CD4-positive, alpha-beta memory T cell (primary cell): ENCODE measurements around the gene CNTD1. TPM values are rescaled to one million over a fixed set of nuclear protein-coding genes. Genes with fewer than 3 reads are reported as not detected.

Experiments used
- CTCF ChIA-PET: fragments of 350-600 bp; sonication (Branson Sonifier 250); formaldehyde crosslinking; loops from one replicate; lab custom pipeline; 2021; ENCODE audit warnings: inconsistent platforms; ENCODE audit not compliant: partially characterized antibody; lab: Charles Lee
- POLR2A ChIA-PET: fragments of 350-600 bp; sonication (Branson Sonifier 250); formaldehyde crosslinking; loops from one replicate; lab custom pipeline; 2021; ENCODE audit not compliant: partially characterized antibody; lab: Charles Lee
- DNase-seq, 5 donors: peaks; one replicate each; pipeline versions ENCODE4 v3.0.0 to v3.0.0-alpha.2; 2020 to 2022; ENCODE audit warnings: mixed read lengths in 1 of 5
- H3K27ac ChIP-seq: one replicate; pipeline ENCODE4 v1.7.0; 2013; ENCODE audit warnings: low read depth, low read length
- H3K27me3 ChIP-seq: 2 replicates; pipeline ENCODE4 v1.7.0; 2013; ENCODE audit warnings: mild to moderate bottlenecking, low read length, moderate library complexity; ENCODE audit not compliant: insufficient read depth
- H3K36me3 ChIP-seq: 2 replicates; pipeline ENCODE4 v1.7.0; 2013; ENCODE audit warnings: mild to moderate bottlenecking, low read length, moderate library complexity; ENCODE audit not compliant: insufficient read depth
- H3K4me1 ChIP-seq: 2 replicates; pipeline ENCODE4 v1.7.0; 2013; ENCODE audit warnings: mild to moderate bottlenecking, low read length, moderate library complexity; ENCODE audit not compliant: insufficient read depth
- H3K4me3 ChIP-seq, 2 donors: one replicate each; pipeline ENCODE4 v1.7.0; 2013; ENCODE audit warnings: low read length in 2 of 2, mild to moderate bottlenecking in 1 of 2
- H3K9me3 ChIP-seq, 2 donors: one replicate each; pipeline ENCODE4 v1.7.0; 2013; ENCODE audit warnings: low read length in 2 of 2, control low read depth in 1 of 2; ENCODE audit not compliant: control insufficient read depth in 1 of 2
- H3K27ac Mint-ChIP-seq, 7 donors: one replicate each; pipeline ENCODE4 v1.8.0; 2020 to 2021; ENCODE audit warnings: mixed read lengths in 7 of 7, mild to moderate bottlenecking in 6 of 7, inconsistent platforms in 3 of 7, moderate library complexity in 3 of 7
- H3K27me3 Mint-ChIP-seq, 2 donors: one replicate each; pipeline ENCODE4 v1.8.0; 2020 to 2021; ENCODE audit warnings: mixed read lengths in 2 of 2
- H3K36me3 Mint-ChIP-seq, 2 donors: one replicate each; pipeline ENCODE4 v1.8.0; 2020 to 2021; ENCODE audit warnings: mixed read lengths in 2 of 2, inconsistent platforms in 1 of 2, mild to moderate bottlenecking in 1 of 2
- H3K4me1 Mint-ChIP-seq, 4 donors: one replicate each; pipeline ENCODE4 v1.8.0; 2020 to 2021; ENCODE audit warnings: mixed read lengths in 4 of 4, mild to moderate bottlenecking in 1 of 4
- H3K4me3 Mint-ChIP-seq, 8 donors: one replicate each; pipeline ENCODE4 v1.8.0; 2020 to 2021; ENCODE audit warnings: mixed read lengths in 8 of 8, mild to moderate bottlenecking in 7 of 8, moderate library complexity in 6 of 8, inconsistent platforms in 3 of 8
- H3K9me3 Mint-ChIP-seq, 8 donors: one replicate each; pipeline ENCODE4 v1.8.0; 2020 to 2021; ENCODE audit warnings: mixed read lengths in 8 of 8, mild to moderate bottlenecking in 5 of 8, inconsistent platforms in 3 of 8, moderate library complexity in 1 of 8
- intact Hi-C: fragments of 100-400 bp; cut with micrococcal nuclease; formaldehyde crosslinking; loops from one replicate; pipeline ENCODE4 v1.15.1; 2023
- polyA plus RNA-seq, 2 donors: library from polyadenylated mRNA; unstranded; fragments of 300-500 nt; fragmentation: Illumina TruSeq; gene quantifications; one replicate each; pipeline ENCODE4 v1.2.3, GENCODE V29; 2021
- total RNA-seq, 2 experiments: library from RNA; stranded (reverse); gene quantifications; one replicate each; pipeline ENCODE4 v1.2.3, GENCODE V29; 2021

CNTD1 gene
- total and polyA plus RNA-seq, 4 experiments from 2014 or later: 0.22 to 0.43 TPM; not detected in 2

DNA sequence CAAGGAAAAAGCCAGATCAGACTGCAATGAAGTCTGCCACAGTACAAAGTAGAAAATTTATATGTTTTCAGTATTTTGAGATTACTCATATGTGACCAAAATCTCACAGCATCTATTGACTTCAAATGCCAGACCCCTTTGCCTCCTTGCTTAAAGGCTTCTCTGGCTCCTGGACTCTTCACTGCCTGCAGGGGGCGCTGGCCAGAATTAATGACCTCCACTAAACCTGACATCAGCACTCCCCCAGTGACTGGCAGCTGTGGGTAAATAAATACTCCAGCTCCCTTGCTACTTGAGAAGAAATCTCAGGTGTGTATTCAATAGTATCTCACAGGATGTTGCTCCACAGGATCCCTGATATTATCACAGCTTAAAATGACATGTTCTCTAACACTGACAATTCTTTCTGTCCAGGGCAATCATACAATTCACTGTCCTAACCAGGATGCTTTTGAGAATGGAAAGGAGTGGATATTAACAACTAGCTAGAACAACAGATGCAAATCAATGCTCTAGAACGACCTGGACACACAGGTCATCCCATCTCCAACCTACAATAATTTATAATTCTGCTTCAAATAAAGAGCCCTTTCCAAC lies 21.4 kb downstream of the CNTD1 start:
- Histone ChIP-seq H3K4me3 (no peak overlapping the region), H3K9me3 (no peaks in the 10 kb centered on the region), H3K36me3 (peaks cover 53% of the 10 kb centered on the region), H3K27ac (no peak overlapping the region), H3K4me1 (peaks cover 15% of the 10 kb centered on the region), H3K27me3 (no peaks in the 10 kb centered on the region)
- Mint-ChIP-seq H3K4me3 (peak overlapping the region in 1 of 8 donors; percentile 26), H3K27me3 (no peaks in the 10 kb centered on the region), H3K36me3 (peaks cover 41 to 62% of the 10 kb centered on the region in 2 donors), H3K4me1 (peaks cover 16 to 41% (median 25%) of the 10 kb centered on the region in 4 donors), H3K9me3 (no peaks in the 10 kb centered on the region), H3K27ac (peak overlapping the region; percentile 18 to 65 (median 36))
- intact Hi-C loops: loop anchor here (5.0 kb wide), 1 partner anchor 542 kb away; no protein-coding TSS in a partner anchor
- ChIA-PET CTCF (interaction anchor here (0.8 to 1.6 kb wide), 8 partner anchors 10 to 216 kb away, joined by 3 to 7 read pairs (median 4); partner anchors contain the start of genes CNTD1 and COA3), POLR2A (interaction anchor here (0.9 kb wide), 1 partner anchor 21 kb away, joined by 3 read pairs; no protein-coding TSS in a partner anchor)
- peak; percentile 46 to 66 (median 49) for DNase-seq

DNA sequence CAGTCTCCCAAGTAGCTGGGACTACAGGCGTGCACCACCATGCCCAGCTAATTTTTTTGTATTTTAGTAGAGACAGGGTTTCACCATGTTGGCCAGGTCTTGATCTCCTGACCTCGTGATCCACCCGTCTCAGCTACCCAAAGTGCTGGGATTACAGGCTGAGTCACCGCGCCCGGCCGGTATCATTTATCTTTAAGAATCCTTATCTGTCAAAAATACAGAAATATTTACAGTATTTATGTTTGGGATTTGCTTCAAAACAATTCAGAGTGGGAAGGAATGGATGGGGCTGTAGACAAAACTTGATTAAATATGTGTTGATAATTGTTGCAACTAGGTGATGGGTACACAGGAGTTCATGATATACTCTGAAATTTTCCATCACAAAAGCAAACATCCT lies 22.5 kb downstream of the CNTD1 start:
- Histone ChIP-seq H3K4me3 (no peak overlapping the region), H3K9me3 (no peaks in the 10 kb centered on the region), H3K27me3 (no peaks in the 10 kb centered on the region), H3K27ac (no peak overlapping the region), H3K4me1 (peaks cover 15% of the 10 kb centered on the region), H3K36me3 (peaks cover 42% of the 10 kb centered on the region)
- intact Hi-C loops: loop anchor here (5.0 kb wide), 1 partner anchor 541 kb away; no protein-coding TSS in a partner anchor
- DNase-seq: no peak
- Mint-ChIP-seq H3K4me1 (peaks cover 15 to 41% (median 24%) of the 10 kb centered on the region in 4 donors), H3K36me3 (peaks cover 32 to 51% of the 10 kb centered on the region in 2 donors), H3K4me3 (peak overlapping the region in 2 of 8 donors; percentile 30 to 55), H3K27me3 (no peaks in the 10 kb centered on the region), H3K9me3 (no peaks in the 10 kb centered on the region), H3K27ac (peak overlapping the region in 2 of 7 donors; percentile 7 to 35)
- POLR2A ChIA-PET: interaction anchor here (0.9 to 4.6 kb wide), 2 partner anchors 12 to 22 kb away, joined by 3 to 61 read pairs; partner anchors contain the start of gene PSME3
- CTCF ChIA-PET: interaction anchor here (1.3 kb wide), 1 partner anchor 217 kb away, joined by 3 read pairs; no protein-coding TSS in a partner anchor

DNA sequence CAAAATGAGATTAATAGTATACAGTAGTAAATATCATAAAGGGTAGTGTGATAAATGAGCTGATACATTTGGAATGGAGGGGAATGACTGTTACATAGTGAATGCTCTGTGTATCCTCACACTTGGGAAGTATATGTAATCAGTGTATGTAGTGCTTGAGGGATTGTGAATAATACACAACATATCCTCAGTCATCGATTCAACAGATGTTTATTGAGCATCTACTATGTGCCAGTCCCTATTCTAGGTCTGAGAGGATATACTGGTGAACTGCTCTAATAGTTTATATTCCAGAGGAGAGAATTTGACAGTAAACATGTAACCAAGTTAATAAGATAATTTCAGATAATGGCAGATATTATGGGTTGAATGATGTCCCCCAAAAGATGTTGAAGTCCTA lies 28.8 kb downstream of the CNTD1 start:
- Histone ChIP-seq H3K4me1 (peaks cover 18% of the 10 kb centered on the region), H3K4me3 (no peak overlapping the region), H3K27ac (no peak overlapping the region), H3K36me3 (no peaks in the 10 kb centered on the region), H3K27me3 (no peaks in the 10 kb centered on the region), H3K9me3 (no peaks in the 10 kb centered on the region)
- H3K27me3 Mint-ChIP-seq: peaks cover 0 to 2% of the 10 kb centered on the region in 2 donors
- peaks cover 12 to 25% (median 17%) of the 10 kb centered on the region in 4 donors for H3K4me1 Mint-ChIP-seq
- H3K36me3 Mint-ChIP-seq: peaks cover 0 to 6% of the 10 kb centered on the region in 2 donors
- H3K4me3 Mint-ChIP-seq: no peak overlapping the region
- CTCF ChIA-PET: no interaction called here
- no peak for DNase-seq
- H3K9me3 Mint-ChIP-seq: peaks cover 0 to 2% (median 0%) of the 10 kb centered on the region in 8 donors
- intact Hi-C loops: no loop called here
- no peak overlapping the region for H3K27ac Mint-ChIP-seq
- POLR2A ChIA-PET: no interaction called here

DNA sequence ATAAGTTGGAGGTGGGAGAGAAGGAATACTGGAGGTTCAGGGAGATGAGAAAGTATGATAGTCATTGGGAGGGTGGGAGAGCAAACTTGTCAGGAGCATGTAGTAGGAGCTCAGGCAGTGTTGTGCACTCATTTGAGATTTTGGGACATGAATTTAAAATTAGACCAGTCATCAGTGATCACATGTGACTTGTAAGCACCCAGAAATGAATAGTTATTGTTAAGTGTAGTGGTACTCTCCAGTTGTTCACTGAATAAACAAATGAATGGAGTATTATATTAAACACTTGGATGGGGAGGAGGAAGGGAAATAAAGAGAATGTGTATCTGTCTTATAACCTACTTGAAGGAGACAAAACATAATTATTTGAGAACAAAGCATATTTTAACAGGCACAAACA lies 32.3 kb downstream of the CNTD1 start:
- Mint-ChIP-seq H3K27me3 (peaks cover 0 to 2% of the 10 kb centered on the region in 2 donors), H3K4me3 (peak overlapping the region in 3 of 8 donors; percentile 11 to 47 (median 43)), H3K36me3 (peaks cover 2 to 18% of the 10 kb centered on the region in 2 donors), H3K27ac (peak overlapping the region in 4 of 7 donors; percentile 1 to 68 (median 49)), H3K4me1 (peaks cover 16 to 28% (median 23%) of the 10 kb centered on the region in 4 donors), H3K9me3 (peaks cover 0 to 3% (median 0%) of the 10 kb centered on the region in 8 donors)
- intact Hi-C loops: loop anchor here (10.0 kb wide), 1 partner anchor 654 kb away; the partner anchor contains the start of gene DHX8
- ChIA-PET POLR2A (no interaction called here), CTCF (interaction anchor here (1.1 kb wide), 1 partner anchor 11 kb away, joined by 5 read pairs; no protein-coding TSS in a partner anchor)
- Histone ChIP-seq H3K9me3 (no peaks in the 10 kb centered on the region), H3K27me3 (no peaks in the 10 kb centered on the region), H3K27ac (no peak overlapping the region), H3K4me3 (no peak overlapping the region), H3K4me1 (peaks cover 17% of the 10 kb centered on the region), H3K36me3 (peaks cover under 1% of the 10 kb centered on the region)
- no peak for DNase-seq

DNA sequence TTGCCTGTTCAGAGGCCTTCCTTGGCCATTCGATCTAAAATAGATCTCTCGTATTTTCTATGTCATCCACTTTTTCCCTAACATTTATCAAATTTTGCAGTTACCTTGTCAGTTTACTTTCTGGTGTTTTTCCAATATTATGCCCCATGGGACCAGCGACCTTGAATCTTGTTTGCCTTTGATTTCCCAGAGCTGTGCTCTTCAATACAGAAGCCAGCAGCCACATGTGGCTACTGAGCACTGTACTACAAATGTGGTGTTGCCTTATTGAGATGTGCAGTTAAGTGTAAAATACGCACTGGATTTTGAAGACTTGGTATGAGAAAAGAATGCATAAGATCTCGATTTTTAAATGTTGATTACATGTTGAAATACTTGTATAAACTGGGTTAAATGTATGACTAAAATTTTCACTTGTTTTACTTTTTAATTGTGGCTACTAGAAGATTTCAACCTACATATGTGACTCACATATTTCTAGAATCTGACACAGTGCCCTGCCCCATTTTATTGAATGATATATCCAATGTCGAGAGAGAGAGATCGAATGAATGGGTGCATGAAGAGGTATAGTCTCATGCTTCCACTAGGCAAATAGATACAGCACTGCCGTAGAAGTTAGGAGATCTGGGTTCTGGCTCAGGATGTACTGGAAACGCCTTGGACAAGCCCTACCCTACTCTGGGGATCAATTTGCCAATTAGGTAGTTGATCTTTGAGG lies 33.7 kb downstream of the CNTD1 start:
- DNase-seq: no peak
- peak overlapping the region; percentile 94 for H3K27ac ChIP-seq
- CTCF ChIA-PET: interaction anchor here (2.9 kb wide), 1 partner anchor 8 kb away, joined by 16 read pairs; the partner anchor contains the start of gene BECN1

DNA sequence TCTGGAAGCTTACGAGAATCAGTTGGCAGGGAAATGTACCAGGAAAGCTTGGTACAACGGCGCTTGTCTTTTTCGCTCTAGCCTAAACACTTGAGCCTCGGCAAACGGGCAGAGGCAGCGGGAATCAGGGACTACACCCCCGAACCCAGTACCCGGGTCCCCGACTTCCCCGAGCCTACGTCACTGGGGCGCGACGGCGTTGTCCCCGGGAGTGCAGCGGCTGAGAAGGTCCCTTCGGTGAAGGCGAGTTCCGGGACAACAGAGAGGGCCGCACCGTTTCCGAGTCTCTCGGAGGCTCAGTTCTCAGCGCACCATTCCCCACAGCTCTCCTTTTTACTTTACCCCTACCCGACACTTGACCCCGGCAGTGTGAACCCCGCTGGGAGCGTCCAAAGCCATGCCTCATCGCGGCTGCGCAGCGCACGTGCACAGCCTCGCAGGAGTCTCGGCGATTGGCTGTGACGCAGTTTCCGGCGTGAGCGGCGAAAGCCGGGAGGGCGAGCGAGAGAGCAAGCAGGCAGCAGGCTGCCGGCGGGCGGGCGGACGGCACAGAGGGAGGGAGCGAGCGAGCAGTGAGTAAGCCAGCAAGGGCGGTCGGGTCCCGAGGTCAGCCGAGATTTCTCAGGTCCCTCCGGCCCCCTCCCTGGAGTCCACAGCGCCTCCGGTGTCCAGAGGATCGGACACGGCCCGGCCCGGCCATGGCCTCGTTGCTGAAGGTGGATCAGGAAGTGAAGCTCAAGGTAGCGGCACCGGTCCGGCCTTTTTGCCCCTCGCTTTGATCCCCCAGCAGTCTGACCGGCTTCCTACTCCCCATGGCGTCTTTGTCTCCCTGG lies 34.5 kb downstream of the CNTD1 start, which contains the start of gene PSME3:
PSME3 (plus strand) TSS at position 464 of the 833 bp plus-strand sequence; CDS start at position 699, 235 bp downstream.
- Histone ChIP-seq H3K36me3 (peaks cover 16% of the 10 kb centered on the region), H3K9me3 (no peaks in the 10 kb centered on the region), H3K27me3 (no peaks in the 10 kb centered on the region), H3K27ac (peak within 1 kb of the TSS; percentile 94), H3K4me3 (peak within 1 kb of the TSS; percentile 72 to 97), H3K4me1 (peaks cover 17% of the 10 kb centered on the region)
- POLR2A ChIA-PET: interaction anchor here (0.6 to 3.1 kb wide), 16 partner anchors 9 to 651 kb away, joined by 3 to 61 read pairs (median 4); partner anchors contain the start of genes BECN1, DHX8, PSMC3IP and RPL27
- peaks cover 19 to 31% (median 25%) of the 10 kb centered on the region in 4 donors for H3K4me1 Mint-ChIP-seq
- H3K36me3 Mint-ChIP-seq: peaks cover 16 to 35% of the 10 kb centered on the region in 2 donors
- peak within 1 kb of the TSS; percentile 93 to 97 (median 96) for H3K4me3 Mint-ChIP-seq
- H3K27me3 Mint-ChIP-seq: no peaks in the 10 kb centered on the region
- peak within 1 kb of the TSS; percentile 99 to 100 (median 99) for H3K27ac Mint-ChIP-seq
- DNase-seq: peak; percentile 88 to 92 (median 90)
- CTCF ChIA-PET: interaction anchor here (0.7 to 2.9 kb wide), 8 partner anchors 9 to 528 kb away, joined by 3 to 16 read pairs (median 4); partner anchors contain the start of genes AOC2, BECN1, RPL27 and VPS25
- H3K9me3 Mint-ChIP-seq: peaks cover 0 to 3% (median 0%) of the 10 kb centered on the region in 8 donors
- intact Hi-C loops: loop anchor here (1.0 to 10.0 kb wide), 2 partner anchors 9 to 652 kb away; partner anchors contain the start of genes BECN1 and DHX8

More for the DNA sequence above, 33.7 kb downstream of the CNTD1 start:
- Mint-ChIP-seq H3K4me3 (peak overlapping the region; percentile 93 to 97 (median 96)), H3K27ac (peak overlapping the region; percentile 99 to 100 (median 99)), H3K4me1 (peaks cover 18 to 28% (median 23%) of the 10 kb centered on the region in 4 donors), H3K9me3 (peaks cover 0 to 3% (median 0%) of the 10 kb centered on the region in 8 donors), H3K27me3 (peaks cover 0 to 2% of the 10 kb centered on the region in 2 donors), H3K36me3 (peaks cover 9 to 27% of the 10 kb centered on the region in 2 donors)
- Histone ChIP-seq H3K9me3 (no peaks in the 10 kb centered on the region), H3K4me1 (peaks cover 17% of the 10 kb centered on the region), H3K27me3 (no peaks in the 10 kb centered on the region), H3K36me3 (peaks cover 8% of the 10 kb centered on the region), H3K4me3 (peak overlapping the region; percentile 72 to 97)
- POLR2A ChIA-PET: interaction anchor here (0.6 to 3.1 kb wide), 12 partner anchors 9 to 652 kb away, joined by 3 to 61 read pairs (median 6); partner anchors contain the start of genes BECN1, DHX8, PSMC3IP and RPL27
- intact Hi-C loops: loop anchor here (10.0 kb wide), 1 partner anchor 652 kb away; the partner anchor contains the start of gene DHX8
